PFSK-1 (cell line): ENCODE data around the gene DNAH6.

Experiments used
- FOXP2 ChIP-seq: optimal IDR thresholded peaks from 2 replicates; pipeline ENCODE3; 2011; ENCODE audit warnings: borderline replicate concordance, control low read depth, inconsistent platforms; ENCODE audit not compliant: insufficient read depth; ENCODE audit errors: extremely low read length, extremely low read depth
- POLR2AphosphoS5 ChIP-seq: IDR thresholded peaks from 2 replicates; pipeline ENCODE4 v1.6.1; 2012; ENCODE audit warnings: low read depth, mild to moderate bottlenecking, control low read depth, low read length, moderate library complexity
- REST ChIP-seq, 2 experiments: IDR thresholded peaks; 2 replicates each; pipeline versions ENCODE4 v1.6.1 to v1.8.0; 2011 to 2012; ENCODE audit warnings: low read depth in 2 of 2, low read length in 2 of 2, control low read depth in 1 of 2, inconsistent platforms in 1 of 2, mild to moderate bottlenecking in 1 of 2, moderate library complexity in 1 of 2; ENCODE audit not compliant: insufficient read depth in 1 of 2
- SIN3A ChIP-seq: IDR thresholded peaks from 2 replicates; pipeline ENCODE4 v1.6.1; 2012; ENCODE audit warnings: mild to moderate bottlenecking, low read length, moderate library complexity, borderline replicate concordance; ENCODE audit not compliant: insufficient read depth
- TAF1 ChIP-seq: IDR thresholded peaks from 2 replicates; pipeline ENCODE4 v1.6.1; 2012; ENCODE audit warnings: low read length, control low read depth, borderline replicate concordance; ENCODE audit not compliant: insufficient read depth

The DNAH6 gene

DNA sequence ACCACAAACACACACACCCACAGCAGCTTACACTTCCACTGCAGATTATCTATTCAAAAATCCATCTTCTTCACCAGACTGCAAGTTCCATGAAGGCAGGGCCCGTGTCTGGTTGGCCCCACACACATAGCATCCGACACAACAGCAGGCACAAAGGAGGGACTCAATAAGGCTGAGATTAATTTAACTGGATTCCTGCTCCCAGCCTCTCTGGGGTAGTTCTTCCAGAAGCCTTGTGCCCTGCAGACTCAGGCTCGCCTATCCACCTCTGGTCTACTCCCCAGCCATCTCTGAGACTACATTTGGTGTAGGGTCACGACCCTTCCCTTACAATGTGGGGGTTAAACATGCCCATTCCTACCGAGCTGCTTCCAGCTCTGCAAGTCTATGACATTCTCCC is 306.9 kb downstream of the DNAH6 start:
- TF ChIP-seq POLR2AphosphoS5 (no peak), SIN3A (no peak), REST (IDR thresholded peaks at IDR 0.05; ENCODE audit: insufficient read depth in 1 of 2, low read depth in 2 of 2, low read length in 2 of 2) (no peak), TAF1 (no peak), FOXP2 (no peak)

DNA sequence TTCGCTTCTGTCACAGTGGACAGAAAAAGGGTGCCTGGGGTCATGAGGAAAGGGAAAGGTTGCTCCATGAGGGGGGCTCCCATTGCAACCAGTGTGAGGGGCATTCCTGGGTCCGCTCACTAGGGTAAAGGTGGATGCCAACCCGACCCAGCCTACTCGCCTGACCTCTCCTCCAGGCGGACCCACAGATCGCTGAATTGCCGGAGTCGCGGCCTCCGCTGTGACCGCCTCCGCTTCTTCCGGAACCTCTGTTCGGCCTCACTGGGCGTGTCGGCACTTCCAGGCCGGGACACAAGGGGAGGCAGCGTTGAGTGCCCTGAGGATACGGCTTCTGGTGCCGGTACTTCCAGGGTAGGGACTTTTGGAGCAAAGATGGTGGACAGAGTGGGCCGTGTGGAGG is 307.5 kb downstream of the DNAH6 start:
- TF ChIP-seq TAF1: no peak
- TF ChIP-seq FOXP2: no peak
- TF ChIP-seq POLR2AphosphoS5: no peak
- TF ChIP-seq SIN3A: no peak
- TF ChIP-seq REST (IDR thresholded peaks at IDR 0.05; ENCODE audit: insufficient read depth in 1 of 2, low read depth in 2 of 2, low read length in 2 of 2): no peak

DNA sequence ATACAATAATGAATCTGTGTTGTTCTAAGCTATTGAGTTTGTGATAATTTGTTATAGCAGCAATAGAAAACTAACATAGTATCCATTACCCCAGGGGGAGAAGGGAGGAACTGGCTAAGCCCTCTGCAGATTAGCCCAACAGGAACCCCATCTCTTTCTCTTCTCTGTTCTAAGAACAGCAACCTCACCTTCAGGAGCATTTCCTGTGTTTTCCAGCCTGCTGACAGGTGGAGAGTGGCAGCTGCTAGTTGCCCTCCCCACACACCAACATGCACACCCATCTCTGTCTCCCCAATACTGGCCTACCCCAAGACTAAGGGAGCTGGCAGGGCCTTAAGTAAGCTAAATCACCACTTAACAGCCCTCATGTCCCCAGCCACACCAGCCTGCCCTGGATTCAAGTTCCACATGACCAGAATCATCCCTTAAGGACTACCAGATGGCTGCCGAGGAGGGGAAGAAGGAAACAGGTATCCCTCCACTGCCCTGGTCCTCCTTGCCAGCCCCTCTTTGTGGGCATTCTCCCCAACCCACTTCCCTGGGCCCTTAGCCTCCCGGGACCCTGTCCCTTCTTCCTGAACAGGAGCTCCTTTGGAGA is 311.8 kb downstream of the DNAH6 start:
- TF ChIP-seq TAF1 (no peak), POLR2AphosphoS5 (no peak), REST (IDR thresholded peaks at IDR 0.05; ENCODE audit: insufficient read depth in 1 of 2, low read depth in 2 of 2, low read length in 2 of 2) (no peak), FOXP2 (no peak), SIN3A (no peak)

- TF ChIP-seq REST (IDR thresholded peaks at IDR 0.05; ENCODE audit: insufficient read depth in 1 of 2, low read depth in 2 of 2, low read length in 2 of 2) (no peak), TAF1 (no peak), FOXP2 (no peak), POLR2AphosphoS5 (no peak), SIN3A (no peak)
These were observed 313.4 kb downstream of the DNAH6 start for GRCh38 chr2:84829693-84830092.

DNA sequence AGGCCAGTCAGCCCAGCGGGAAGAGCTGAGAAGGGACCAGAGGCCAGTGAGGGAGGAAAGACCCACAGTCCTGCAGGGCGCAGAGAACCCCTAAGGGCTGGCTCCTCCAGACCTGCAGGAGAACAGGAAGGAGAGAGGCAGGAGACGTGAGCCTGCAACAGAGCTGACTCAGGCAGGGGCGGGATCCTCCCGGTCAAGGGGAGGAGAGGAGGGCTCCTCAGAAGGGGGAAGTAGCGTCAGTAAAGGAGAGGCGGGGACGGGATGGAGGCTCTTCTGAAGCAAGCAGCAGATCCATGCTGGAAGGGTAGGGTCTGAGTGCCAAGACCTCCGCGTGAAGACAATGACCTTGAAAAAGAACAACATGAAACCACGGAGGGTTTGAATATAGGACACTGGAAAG is 313.8 kb downstream of the DNAH6 start:
- no peak for TF ChIP-seq SIN3A
- TF ChIP-seq POLR2AphosphoS5: no peak
- TF ChIP-seq TAF1: no peak
- TF ChIP-seq REST (IDR thresholded peaks at IDR 0.05; ENCODE audit: insufficient read depth in 1 of 2, low read depth in 2 of 2, low read length in 2 of 2): no peak
- no peak for TF ChIP-seq FOXP2
